ENCODE measurements around the gene TREX2.

The TREX2 gene

GRCh38 chrX:153494061-153494460, 48.2 kb upstream of the TREX2 start:
- Histone ChIP-seq H3K79me2 (ENCODE audit: insufficient read depth, low read length) (no peaks in the 10 kb centered on the region), H3K27me3 (ENCODE audit: insufficient read depth, low read length) (no peaks in the 10 kb centered on the region), H2AFZ (ENCODE audit: low read length) (no peak overlapping the region), H3K4me3 (ENCODE audit: low read depth, low read length, poor library complexity, severe bottlenecking) (no peak overlapping the region), H3K36me3 (ENCODE audit: insufficient read depth, low read length) (no peaks in the 10 kb centered on the region), H3F3A (ENCODE audit: insufficient read depth, low read length) (no peaks in the 10 kb centered on the region), H3K9ac (ENCODE audit: low read length) (no peak overlapping the region), H3K4me2 (ENCODE audit: low read length) (no peak overlapping the region), H3K4me1 (ENCODE audit: insufficient read depth, low read length, severe bottlenecking) (no peaks in the 10 kb centered on the region), H3K9me3 (ENCODE audit: low read length) (no peaks in the 10 kb centered on the region), H4K20me1 (ENCODE audit: insufficient read depth, low read length) (no peaks in the 10 kb centered on the region), H3K9me2 (ENCODE audit: low read depth, low read length) (no peaks in the 10 kb centered on the region), H3K27ac (ENCODE audit: low read depth, low read length, poor library complexity, severe bottlenecking) (no peak overlapping the region)
- TF ChIP-seq, protein P1, sequence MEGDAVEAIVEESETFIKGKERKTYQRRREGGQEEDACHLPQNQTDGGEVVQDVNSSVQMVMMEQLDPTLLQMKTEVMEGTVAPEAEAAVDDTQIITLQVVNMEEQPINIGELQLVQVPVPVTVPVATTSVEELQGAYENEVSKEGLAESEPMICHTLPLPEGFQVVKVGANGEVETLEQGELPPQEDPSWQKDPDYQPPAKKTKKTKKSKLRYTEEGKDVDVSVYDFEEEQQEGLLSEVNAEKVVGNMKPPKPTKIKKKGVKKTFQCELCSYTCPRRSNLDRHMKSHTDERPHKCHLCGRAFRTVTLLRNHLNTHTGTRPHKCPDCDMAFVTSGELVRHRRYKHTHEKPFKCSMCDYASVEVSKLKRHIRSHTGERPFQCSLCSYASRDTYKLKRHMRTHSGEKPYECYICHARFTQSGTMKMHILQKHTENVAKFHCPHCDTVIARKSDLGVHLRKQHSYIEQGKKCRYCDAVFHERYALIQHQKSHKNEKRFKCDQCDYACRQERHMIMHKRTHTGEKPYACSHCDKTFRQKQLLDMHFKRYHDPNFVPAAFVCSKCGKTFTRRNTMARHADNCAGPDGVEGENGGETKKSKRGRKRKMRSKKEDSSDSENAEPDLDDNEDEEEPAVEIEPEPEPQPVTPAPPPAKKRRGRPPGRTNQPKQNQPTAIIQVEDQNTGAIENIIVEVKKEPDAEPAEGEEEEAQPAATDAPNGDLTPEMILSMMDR (IDR thresholded peaks at IDR 0.05; ENCODE audit: low read length): no peak
- no peak for TF ChIP-seq EZH2 (IDR thresholded peaks at IDR 0.05; ENCODE audit: borderline replicate concordance, low read length)

DNA sequence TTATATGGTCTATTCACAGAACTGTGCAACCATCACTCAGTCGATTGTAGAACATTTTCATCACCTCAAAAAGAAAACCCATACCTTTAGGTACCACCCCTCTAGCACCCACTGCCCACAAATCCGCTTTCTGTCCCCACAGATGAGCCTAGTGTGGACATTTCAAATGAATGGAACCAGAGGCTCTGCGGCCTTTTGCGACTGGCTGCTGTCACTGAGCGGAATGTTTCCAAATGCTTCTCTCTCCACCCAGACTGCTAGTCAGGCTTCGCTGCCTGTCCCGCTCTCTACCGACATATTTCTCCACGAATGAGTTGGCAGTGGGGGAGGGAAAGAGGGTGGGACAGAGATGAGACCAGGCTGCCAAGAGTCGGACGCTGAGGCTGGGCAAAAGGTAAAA, 47.2 kb upstream of the TREX2 start:
- no peak overlapping the region for H3K9ac ChIP-seq (ENCODE audit: low read length)
- no peak overlapping the region for H3K27ac ChIP-seq (ENCODE audit: low read depth, low read length, poor library complexity, severe bottlenecking)
- no peaks in the 10 kb centered on the region for H3K27me3 ChIP-seq (ENCODE audit: insufficient read depth, low read length)
- H3K79me2 ChIP-seq (ENCODE audit: insufficient read depth, low read length): no peaks in the 10 kb centered on the region
- no peak overlapping the region for H3K4me3 ChIP-seq (ENCODE audit: low read depth, low read length, poor library complexity, severe bottlenecking)
- H3K9me3 ChIP-seq (ENCODE audit: low read length): no peaks in the 10 kb centered on the region
- TF ChIP-seq, protein P1 (IDR thresholded peaks at IDR 0.05; ENCODE audit: low read length): no peak
- no peak for TF ChIP-seq EZH2 (IDR thresholded peaks at IDR 0.05; ENCODE audit: borderline replicate concordance, low read length)
- H4K20me1 ChIP-seq (ENCODE audit: insufficient read depth, low read length): no peaks in the 10 kb centered on the region
- H3K4me2 ChIP-seq (ENCODE audit: low read length): no peak overlapping the region
- H3F3A ChIP-seq (ENCODE audit: insufficient read depth, low read length): no peaks in the 10 kb centered on the region
- H3K4me1 ChIP-seq (ENCODE audit: insufficient read depth, low read length, severe bottlenecking): no peaks in the 10 kb centered on the region
- H3K9me2 ChIP-seq (ENCODE audit: low read depth, low read length): no peaks in the 10 kb centered on the region
- no peak overlapping the region for H2AFZ ChIP-seq (ENCODE audit: low read length)
- no peaks in the 10 kb centered on the region for H3K36me3 ChIP-seq (ENCODE audit: insufficient read depth, low read length)

DNA sequence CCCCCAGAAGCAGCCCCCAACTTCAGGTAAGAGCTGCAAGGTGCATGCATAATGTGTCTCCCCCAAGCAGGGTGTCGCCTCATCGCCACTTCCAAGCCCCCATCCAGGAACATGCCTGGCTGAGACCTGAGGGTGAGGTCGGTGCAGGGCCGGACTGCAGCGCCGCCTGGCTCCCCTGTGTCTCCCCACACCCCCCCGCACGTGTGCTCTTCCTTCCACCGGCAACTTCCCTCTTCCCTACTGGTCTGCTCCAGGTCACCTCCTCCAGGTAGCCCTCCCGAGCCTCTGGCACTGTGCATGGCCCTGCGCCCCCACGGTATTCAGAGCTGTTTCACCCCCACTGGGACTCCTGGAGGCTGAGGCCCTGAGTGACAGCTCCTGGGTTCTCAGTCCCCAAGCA, 46.7 kb upstream of the TREX2 start:
- H3K79me2 ChIP-seq (ENCODE audit: insufficient read depth, low read length): no peaks in the 10 kb centered on the region
- no peaks in the 10 kb centered on the region for H3K27me3 ChIP-seq (ENCODE audit: insufficient read depth, low read length)
- H3F3A ChIP-seq (ENCODE audit: insufficient read depth, low read length): no peaks in the 10 kb centered on the region
- no peak overlapping the region for H2AFZ ChIP-seq (ENCODE audit: low read length)
- H3K9ac ChIP-seq (ENCODE audit: low read length): no peak overlapping the region
- H3K4me3 ChIP-seq (ENCODE audit: low read depth, low read length, poor library complexity, severe bottlenecking): no peak overlapping the region
- no peaks in the 10 kb centered on the region for H3K9me2 ChIP-seq (ENCODE audit: low read depth, low read length)
- no peak overlapping the region for H3K4me2 ChIP-seq (ENCODE audit: low read length)
- no peaks in the 10 kb centered on the region for H3K4me1 ChIP-seq (ENCODE audit: insufficient read depth, low read length, severe bottlenecking)
- no peaks in the 10 kb centered on the region for H3K9me3 ChIP-seq (ENCODE audit: low read length)
- H3K36me3 ChIP-seq (ENCODE audit: insufficient read depth, low read length): no peaks in the 10 kb centered on the region
- no peaks in the 10 kb centered on the region for H4K20me1 ChIP-seq (ENCODE audit: insufficient read depth, low read length)
- H3K27ac ChIP-seq (ENCODE audit: low read depth, low read length, poor library complexity, severe bottlenecking): no peak overlapping the region
- no peak for TF ChIP-seq EZH2 (IDR thresholded peaks at IDR 0.05; ENCODE audit: borderline replicate concordance, low read length)
- TF ChIP-seq, protein P1 (IDR thresholded peaks at IDR 0.05; ENCODE audit: low read length): no peak
